HepG2 (cell line): Measurements from ENCODE around the gene WDR83. TPM values are rescaled to one million over a fixed set of nuclear protein-coding genes. Genes with fewer than 3 reads are reported as not detected.
A peak's percentile ranks its signal among the peaks of the same experiment; 100 is the strongest.

Experiments
- EEA1 ChIP-seq: sonication (generic); formaldehyde crosslinking; IDR thresholded peaks from 2 replicates; pipeline ENCODE4 v1.5.1; 2020; ENCODE audit warnings: mild to moderate bottlenecking, missing genetic modification reagents, borderline replicate concordance
- FOXA1 ChIP-seq, 2 experiments: fragments of 450-650 bp in 1 of 2; sonication (generic) in 1 of 2; formaldehyde crosslinking in 1 of 2; IDR thresholded peaks; 2 replicates each; pipeline versions ENCODE4 v1.4.0 to v1.6.1; 2016 to 2020; ENCODE audit warnings: missing genetic modification reagents in 1 of 2
- HNF4G ChIP-seq, 2 experiments: sonication (generic) in 1 of 2; formaldehyde crosslinking in 1 of 2; IDR thresholded peaks; 2 replicates each; pipeline versions ENCODE4 v1.4.0 to v1.6.1; 2011 to 2020; ENCODE audit warnings: borderline replicate concordance in 2 of 2, low read depth in 2 of 2, mild to moderate bottlenecking in 2 of 2, low read length in 1 of 2, missing genetic modification reagents in 1 of 2, moderate library complexity in 1 of 2
- KLF12 ChIP-seq: sonication (generic); formaldehyde crosslinking; IDR thresholded peaks from 2 replicates; pipeline ENCODE4 v1.4.0; 2020; ENCODE audit warnings: missing genetic modification reagents, borderline replicate concordance
- RARG ChIP-seq: sonication (generic); formaldehyde crosslinking; IDR thresholded peaks from 2 replicates; pipeline ENCODE4 v1.4.0; 2020; ENCODE audit warnings: low read depth, mild to moderate bottlenecking, missing genetic modification reagents
- THAP8 ChIP-seq: sonication (generic); formaldehyde crosslinking; IDR thresholded peaks from 2 replicates; pipeline ENCODE4 v1.5.1; 2020; ENCODE audit warnings: missing genetic modification reagents, mild to moderate bottlenecking, borderline replicate concordance
- ZNF496 ChIP-seq: sonication (generic); formaldehyde crosslinking; IDR thresholded peaks from 2 replicates; pipeline ENCODE4 v1.8.1; 2023; ENCODE audit warnings: mild to moderate bottlenecking, moderate library complexity, missing genetic modification reagents; ENCODE audit not compliant: insufficient replicate concordance
- ZNF513 ChIP-seq: sonication (generic); formaldehyde crosslinking; conservative IDR thresholded peaks from 2 replicates; pipeline ENCODE4 v1.5.0; 2020; ENCODE audit warnings: missing genetic modification reagents
- ZNF547 ChIP-seq: sonication (generic); formaldehyde crosslinking; IDR thresholded peaks from 2 replicates; pipeline ENCODE4 v1.5.1; 2020; ENCODE audit warnings: mild to moderate bottlenecking, missing genetic modification reagents
- polyA plus RNA-seq, 8 experiments: library from polyadenylated mRNA; depleted of rRNA in 3 of 8; stranded (reverse) in 7 of 8; unstranded in 1 of 8; fragments of >200 nt; fragmentation: Illumina TruSeq in 4 of 8; extraction: Trizol in 4 of 8; gene quantifications; 2 replicates each; pipeline versions ENCODE4 v1.2.1 to v1.2.3, GENCODE V29; 2011 to 2016; ENCODE audit warnings: low read depth in 4 of 8, missing spikeins in 1 of 8, mixed read lengths in 1 of 8; ENCODE audit not compliant: insufficient read depth in 1 of 8
- total RNA-seq, 5 experiments: library from RNA; depleted of rRNA; stranded (reverse); fragments of >200 nt; fragmentation: Illumina TruSeq; extraction: Trizol; gene quantifications; 2 replicates each; pipeline ENCODE4 v1.2.3, GENCODE V29; 2016; ENCODE audit warnings: low read depth in 1 of 5
- TF ChIP-seq, protein P1 (sequence below): sonication (generic); formaldehyde crosslinking; IDR thresholded peaks from 2 replicates; pipeline ENCODE4 v1.5.0; 2020; ENCODE audit warnings: mild to moderate bottlenecking, missing genetic modification reagents, borderline replicate concordance
- TF ChIP-seq, protein P2 (sequence below): sonication (generic); formaldehyde crosslinking; IDR thresholded peaks from 2 replicates; pipeline ENCODE4 v1.5.1; 2020; ENCODE audit warnings: mild to moderate bottlenecking, missing genetic modification reagents, borderline replicate concordance
- TF ChIP-seq, protein P3 (sequence below): sonication (generic); formaldehyde crosslinking; IDR thresholded peaks from 2 replicates; pipeline ENCODE4 v1.5.1; 2020; ENCODE audit warnings: missing genetic modification reagents, mild to moderate bottlenecking, borderline replicate concordance

The WDR83 gene
- total and polyA plus RNA-seq, 2 of the 13 experiments (the other 11 are each of a cell fraction or from before 2014, with no cell fraction given): 4.5 to 10.7 TPM

GRCh38 chr19:12696366-12697335 lies 30.0 kb downstream of the WDR83 start, which contains the start of gene FBXW9 (continued):
- TF ChIP-seq, protein P1, sequence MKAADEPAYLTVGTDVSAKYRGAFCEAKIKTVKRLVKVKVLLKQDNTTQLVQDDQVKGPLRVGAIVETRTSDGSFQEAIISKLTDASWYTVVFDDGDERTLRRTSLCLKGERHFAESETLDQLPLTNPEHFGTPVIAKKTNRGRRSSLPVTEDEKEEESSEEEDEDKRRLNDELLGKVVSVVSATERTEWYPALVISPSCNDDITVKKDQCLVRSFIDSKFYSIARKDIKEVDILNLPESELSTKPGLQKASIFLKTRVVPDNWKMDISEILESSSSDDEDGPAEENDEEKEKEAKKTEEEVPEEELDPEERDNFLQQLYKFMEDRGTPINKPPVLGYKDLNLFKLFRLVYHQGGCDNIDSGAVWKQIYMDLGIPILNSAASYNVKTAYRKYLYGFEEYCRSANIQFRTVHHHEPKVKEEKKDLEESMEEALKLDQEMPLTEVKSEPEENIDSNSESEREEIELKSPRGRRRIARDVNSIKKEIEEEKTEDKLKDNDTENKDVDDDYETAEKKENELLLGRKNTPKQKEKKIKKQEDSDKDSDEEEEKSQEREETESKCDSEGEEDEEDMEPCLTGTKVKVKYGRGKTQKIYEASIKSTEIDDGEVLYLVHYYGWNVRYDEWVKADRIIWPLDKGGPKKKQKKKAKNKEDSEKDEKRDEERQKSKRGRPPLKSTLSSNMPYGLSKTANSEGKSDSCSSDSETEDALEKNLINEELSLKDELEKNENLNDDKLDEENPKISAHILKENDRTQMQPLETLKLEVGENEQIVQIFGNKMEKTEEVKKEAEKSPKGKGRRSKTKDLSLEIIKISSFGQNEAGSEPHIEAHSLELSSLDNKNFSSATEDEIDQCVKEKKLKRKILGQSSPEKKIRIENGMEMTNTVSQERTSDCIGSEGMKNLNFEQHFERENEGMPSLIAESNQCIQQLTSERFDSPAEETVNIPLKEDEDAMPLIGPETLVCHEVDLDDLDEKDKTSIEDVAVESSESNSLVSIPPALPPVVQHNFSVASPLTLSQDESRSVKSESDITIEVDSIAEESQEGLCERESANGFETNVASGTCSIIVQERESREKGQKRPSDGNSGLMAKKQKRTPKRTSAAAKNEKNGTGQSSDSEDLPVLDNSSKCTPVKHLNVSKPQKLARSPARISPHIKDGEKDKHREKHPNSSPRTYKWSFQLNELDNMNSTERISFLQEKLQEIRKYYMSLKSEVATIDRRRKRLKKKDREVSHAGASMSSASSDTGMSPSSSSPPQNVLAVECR (CRISPR knock-in tag): peak; percentile 100
- TF ChIP-seq KLF12 (no peak; the same call in 1 of the 2 replicates), FOXA1 (IDR thresholded peaks at IDR 0.05) (no peak), FOXA1 (CRISPR knock-in tag; IDR thresholded peaks at IDR 0.05) (no peak), ZNF547 (CRISPR knock-in tag) (peak; percentile 65; the same call in 1 of the 2 replicates), ZNF496 (CRISPR knock-in tag) (no peak), EEA1 (no peak), ZNF513 (CRISPR knock-in tag) (no peak), HNF4G (IDR thresholded peaks at IDR 0.05; ENCODE audit: borderline replicate concordance, low read depth, low read length) (no peak), HNF4G (CRISPR knock-in tag; IDR thresholded peaks at IDR 0.05; ENCODE audit: borderline replicate concordance, low read depth) (no peak; the same call in 1 of the 2 replicates), RARG (CRISPR knock-in tag) (no peak), THAP8 (CRISPR knock-in tag) (no peak)
- TF ChIP-seq, protein P2, sequence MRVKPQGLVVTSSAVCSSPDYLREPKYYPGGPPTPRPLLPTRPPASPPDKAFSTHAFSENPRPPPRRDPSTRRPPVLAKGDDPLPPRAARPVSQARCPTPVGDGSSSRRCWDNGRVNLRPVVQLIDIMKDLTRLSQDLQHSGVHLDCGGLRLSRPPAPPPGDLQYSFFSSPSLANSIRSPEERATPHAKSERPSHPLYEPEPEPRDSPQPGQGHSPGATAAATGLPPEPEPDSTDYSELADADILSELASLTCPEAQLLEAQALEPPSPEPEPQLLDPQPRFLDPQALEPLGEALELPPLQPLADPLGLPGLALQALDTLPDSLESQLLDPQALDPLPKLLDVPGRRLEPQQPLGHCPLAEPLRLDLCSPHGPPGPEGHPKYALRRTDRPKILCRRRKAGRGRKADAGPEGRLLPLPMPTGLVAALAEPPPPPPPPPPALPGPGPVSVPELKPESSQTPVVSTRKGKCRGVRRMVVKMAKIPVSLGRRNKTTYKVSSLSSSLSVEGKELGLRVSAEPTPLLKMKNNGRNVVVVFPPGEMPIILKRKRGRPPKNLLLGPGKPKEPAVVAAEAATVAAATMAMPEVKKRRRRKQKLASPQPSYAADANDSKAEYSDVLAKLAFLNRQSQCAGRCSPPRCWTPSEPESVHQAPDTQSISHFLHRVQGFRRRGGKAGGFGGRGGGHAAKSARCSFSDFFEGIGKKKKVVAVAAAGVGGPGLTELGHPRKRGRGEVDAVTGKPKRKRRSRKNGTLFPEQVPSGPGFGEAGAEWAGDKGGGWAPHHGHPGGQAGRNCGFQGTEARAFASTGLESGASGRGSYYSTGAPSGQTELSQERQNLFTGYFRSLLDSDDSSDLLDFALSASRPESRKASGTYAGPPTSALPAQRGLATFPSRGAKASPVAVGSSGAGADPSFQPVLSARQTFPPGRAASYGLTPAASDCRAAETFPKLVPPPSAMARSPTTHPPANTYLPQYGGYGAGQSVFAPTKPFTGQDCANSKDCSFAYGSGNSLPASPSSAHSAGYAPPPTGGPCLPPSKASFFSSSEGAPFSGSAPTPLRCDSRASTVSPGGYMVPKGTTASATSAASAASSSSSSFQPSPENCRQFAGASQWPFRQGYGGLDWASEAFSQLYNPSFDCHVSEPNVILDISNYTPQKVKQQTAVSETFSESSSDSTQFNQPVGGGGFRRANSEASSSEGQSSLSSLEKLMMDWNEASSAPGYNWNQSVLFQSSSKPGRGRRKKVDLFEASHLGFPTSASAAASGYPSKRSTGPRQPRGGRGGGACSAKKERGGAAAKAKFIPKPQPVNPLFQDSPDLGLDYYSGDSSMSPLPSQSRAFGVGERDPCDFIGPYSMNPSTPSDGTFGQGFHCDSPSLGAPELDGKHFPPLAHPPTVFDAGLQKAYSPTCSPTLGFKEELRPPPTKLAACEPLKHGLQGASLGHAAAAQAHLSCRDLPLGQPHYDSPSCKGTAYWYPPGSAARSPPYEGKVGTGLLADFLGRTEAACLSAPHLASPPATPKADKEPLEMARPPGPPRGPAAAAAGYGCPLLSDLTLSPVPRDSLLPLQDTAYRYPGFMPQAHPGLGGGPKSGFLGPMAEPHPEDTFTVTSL (CRISPR knock-in tag): no peak
- TF ChIP-seq, protein P3, sequence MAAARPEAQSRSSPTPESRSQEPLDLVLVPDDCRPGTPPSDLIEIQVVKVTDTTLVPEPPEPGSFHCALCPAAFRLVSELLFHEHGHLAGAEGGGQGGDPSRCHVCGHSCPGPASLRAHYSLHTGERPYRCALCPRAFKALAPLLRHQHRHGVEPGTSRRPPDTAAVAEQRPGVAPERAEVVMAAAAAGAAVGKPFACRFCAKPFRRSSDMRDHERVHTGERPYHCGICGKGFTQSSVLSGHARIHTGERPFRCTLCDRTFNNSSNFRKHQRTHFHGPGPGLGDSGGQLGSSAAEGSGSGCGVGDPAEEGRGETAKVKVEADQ: peak; percentile 91
